ENCODE results near the gene NTPCR.
A peak's percentile ranks its signal among the peaks of the same experiment; 100 is the strongest.

Gene NTPCR

GRCh38 chr1:232927830-232928505 lies 22.4 kb upstream of the NTPCR start:
- DNase-seq: no peak

DNA sequence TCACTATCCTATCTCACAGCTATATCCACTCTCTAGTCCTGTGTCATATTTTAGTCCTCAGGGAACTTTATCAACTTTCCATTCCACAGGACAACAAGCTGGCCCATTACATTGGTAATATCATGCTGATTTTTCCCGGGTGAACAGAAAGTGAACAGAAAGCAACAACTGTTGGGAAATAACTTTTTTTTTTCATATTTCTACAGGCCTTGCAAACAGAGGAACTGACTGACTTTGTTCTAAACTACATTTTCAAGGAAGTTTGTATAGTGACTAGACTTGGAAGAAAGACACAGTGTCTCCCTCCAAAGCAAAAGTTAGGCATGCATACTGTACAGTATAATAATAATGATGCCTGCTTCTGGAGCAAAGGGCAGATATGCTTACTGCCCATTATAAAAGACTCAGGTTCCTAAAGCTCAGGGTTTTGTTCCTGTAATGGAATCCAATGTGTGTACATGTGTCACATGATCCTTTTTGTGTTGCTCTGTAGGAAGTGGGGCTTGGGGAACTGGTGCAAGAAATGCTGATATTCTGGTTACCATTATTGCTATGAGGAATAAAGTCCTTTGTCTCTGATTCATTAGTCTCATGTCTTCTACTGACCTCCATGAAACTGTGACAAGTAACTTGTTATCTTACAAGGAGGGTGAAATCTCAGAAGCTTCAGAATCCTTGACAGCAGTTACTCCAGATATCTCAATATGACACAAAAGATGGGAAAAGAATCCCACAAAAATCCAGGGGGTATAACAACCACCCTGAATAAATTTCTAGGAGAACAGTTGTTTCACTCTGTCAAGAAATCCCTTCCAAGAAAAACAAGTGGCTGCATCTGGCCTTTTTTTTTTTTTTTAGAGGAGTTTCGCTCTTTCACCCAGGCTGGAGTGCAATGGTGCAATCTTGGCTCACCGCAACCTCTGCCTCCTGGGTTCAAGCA lies 17.7 kb upstream of the NTPCR start:
- DNase-seq: no peak

- no peak for DNase-seq
Observed at GRCh38 chr1:232936941-232937340, 13.5 kb upstream of the NTPCR start.

- DNase-seq: no peak
Observed at GRCh38 chr1:232937741-232938375, 12.6 kb upstream of the NTPCR start.

- DNase-seq: no peak
Observed at GRCh38 chr1:232938926-232939325, 11.5 kb upstream of the NTPCR start.

DNA sequence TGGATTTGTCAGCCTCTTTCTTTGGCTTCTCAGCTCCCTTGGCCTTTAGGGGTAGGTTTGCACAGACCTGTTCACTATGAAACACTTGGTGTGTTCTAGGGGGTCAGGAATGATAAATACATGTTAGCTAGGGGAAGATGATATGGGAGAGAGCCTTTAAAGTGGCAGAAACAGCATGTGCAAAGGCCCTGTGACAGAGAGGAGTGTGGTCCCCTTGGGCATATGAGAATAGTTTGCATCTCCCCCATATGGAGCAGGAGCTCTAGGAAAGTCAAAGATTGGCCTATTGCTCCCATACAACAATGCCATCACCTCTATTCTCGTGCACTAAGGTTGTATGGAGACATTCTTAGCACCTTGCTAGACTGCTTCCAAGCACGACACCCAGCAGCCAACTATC lies 10.7 kb upstream of the NTPCR start:
- DNase-seq: no peak

GRCh38 chr1:232940262-232940661 lies 10.1 kb upstream of the NTPCR start:
- no peak for DNase-seq

DNA sequence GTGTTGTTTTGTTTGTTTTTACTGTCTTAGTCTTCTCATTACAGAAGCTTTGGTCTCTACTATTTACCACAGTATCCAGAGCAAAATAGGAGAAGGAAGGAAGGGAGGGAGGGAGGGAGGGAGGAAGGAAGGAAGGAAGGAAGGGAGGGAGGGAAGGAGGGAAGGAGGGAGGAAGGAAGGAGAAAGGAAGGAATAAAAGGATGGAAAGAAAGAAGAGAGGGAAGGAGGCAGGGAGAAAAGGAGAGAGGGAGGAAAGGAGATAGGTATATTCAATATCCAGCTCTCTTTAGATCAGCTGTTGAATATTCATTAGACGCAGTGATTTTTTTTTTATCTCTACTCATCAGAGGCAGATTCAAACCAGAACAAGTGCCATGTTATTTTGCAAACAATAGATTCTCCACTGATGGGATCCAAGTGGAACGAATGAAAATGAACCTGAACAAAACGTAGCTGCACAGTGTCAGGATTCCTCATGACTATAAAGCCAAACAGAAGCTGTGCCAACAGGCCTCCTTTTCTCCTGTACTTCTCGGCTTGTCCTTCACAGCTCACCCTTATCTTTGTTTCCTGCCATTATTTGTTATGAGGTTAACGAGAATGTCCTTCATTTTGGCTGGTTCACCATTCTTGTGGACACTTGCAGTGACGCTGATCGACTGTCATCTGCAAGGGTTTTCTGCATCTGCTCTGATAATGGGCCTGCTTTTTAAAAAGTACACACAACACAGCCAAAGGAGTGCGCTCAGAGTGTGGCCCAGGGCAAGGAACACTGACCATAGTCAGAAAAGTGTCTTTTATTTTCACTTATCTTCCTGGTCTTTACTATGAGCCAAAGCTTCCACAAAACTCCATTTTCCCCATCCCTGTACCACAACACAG lies 7.8 kb upstream of the NTPCR start:
- DNase-seq: no peak

- no peak for DNase-seq
Observed at GRCh38 chr1:232943679-232944252, 6.6 kb upstream of the NTPCR start.

DNA sequence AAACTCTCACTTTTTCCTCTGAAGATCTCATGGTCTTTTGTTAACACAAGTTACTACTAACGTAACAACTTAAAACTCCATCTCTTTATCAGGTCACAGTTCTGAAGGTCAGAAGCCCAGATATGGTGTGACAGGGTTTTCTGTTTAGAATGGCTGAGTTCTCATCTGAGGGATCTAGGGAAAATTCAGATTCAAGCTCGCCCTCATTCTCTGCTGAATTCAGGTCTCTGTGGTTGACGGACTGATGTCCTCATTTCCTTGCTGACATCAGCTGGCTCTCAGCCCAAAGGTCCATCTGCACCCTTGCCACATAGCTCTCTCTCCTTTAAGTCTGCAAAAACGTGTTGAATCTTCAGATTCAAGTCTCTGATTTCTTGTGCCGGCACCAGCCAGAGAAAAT lies 6.1 kb upstream of the NTPCR start:
- no peak for DNase-seq

GRCh38 chr1:232949636-232950196 lies 695 bp upstream of the NTPCR start:
- DNase-seq: no peak

DNA sequence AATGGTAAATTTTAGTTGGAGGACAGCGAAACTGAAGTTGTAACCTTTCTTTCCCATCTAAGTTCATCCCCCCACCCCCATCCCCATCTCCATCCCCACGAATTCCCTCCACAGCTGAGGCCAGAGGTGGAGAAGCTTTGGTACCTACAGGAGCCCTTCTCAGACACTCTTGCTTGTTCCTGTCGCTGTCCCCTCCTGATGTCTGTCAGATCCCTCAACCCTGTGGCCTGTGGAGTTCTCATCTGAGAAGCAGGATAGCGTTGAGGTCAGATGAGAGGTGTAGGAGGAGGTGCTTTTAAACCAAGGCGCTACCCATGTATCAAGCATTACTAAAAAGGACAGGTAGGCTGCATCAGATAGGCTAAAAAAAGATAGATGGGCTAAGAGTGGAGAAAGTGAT lies 769 bp downstream of the NTPCR start:
- DNase-seq: no peak

GRCh38 chr1:232951605-232952004 lies 1.2 kb downstream of the NTPCR start:
- DNase-seq: no peak

- no peak for DNase-seq
Observed at GRCh38 chr1:232952514-232953499, 2.4 kb downstream of the NTPCR start.

DNA sequence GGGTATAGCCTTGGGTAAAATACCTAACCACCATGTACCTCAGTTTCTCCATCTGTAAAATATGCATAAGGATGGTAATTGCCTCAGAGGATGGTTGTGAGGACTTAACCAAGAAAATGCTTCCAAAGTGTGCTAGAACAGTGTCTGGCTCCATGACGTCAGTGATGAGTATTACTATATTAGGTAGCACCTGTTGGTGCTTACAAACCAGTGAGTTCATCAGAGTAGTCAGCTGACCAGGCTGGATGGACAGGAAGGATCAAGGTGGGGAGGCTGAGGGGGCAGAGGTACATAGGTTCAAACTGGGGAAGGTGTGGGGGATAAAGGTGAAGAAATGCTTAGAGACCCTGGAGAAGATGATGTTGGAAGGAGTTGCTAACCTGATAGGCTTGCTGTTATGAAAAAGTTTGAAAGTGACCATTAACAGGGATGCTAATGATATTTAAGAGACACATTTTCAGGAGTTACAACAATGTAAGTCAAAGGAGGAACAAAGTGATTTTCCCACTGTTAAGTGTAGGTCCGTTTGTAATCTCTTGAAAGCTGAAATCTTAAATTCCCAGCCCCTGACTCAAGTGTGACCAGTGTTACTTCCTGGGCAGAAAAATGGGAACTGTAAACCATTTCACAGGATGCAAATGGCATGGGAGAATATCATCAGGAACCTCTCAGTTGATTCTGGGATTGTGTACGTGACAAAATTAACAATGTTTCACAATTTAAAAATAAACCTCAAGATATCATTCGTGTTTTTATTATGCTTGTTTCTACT lies 4.4 kb downstream of the NTPCR start:
- DNase-seq: no peak

DNA sequence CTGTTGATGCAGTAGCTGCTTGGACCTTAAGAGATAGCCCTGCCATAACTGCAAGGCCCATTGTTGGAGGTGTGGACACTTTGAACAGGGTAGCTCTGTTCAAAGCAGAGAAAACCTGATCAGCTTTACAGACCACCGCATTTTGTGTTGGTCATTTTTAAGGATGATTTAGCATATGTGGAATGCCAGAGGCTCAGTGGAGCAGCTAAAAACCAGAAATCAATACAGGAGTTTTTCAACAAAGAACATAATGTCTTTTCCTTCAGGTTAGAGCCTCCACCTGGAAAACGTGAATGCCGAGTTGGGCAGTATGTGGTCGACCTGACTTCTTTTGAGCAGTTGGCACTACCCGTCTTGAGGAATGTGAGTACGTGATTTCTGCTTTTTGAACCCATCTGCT lies 5.7 kb downstream of the NTPCR start:
- no peak for DNase-seq

DNA sequence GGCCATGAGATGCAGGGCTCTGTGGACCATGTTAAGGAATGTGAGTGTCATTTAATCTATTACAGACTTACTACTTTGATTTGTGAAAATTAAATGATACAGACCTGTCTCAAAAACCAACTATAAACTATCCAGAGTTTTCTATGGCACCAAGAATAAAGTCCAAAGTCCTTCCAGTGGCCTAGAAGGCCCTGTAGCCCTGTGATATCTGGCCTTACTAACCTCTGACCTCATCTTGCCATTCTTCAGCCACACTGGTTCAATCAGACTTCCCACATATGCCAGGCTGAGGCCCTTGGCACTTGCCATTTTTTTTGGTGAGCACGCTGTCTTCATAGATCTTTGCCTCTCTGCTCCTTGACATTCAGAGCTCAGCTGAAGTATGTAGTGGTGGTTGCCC lies 7.7 kb downstream of the NTPCR start:
- no peak for DNase-seq

- peak; percentile 39 for DNase-seq
Observed at GRCh38 chr1:232962761-232963745, 12.6 kb downstream of the NTPCR start.

- DNase-seq: no peak
Observed at GRCh38 chr1:232964601-232965000, 14.2 kb downstream of the NTPCR start.

Measured in KG1 (cell line).